SJSA1 (cell line): ENCODE data around the gene NRXN3. TPM values are rescaled to one million over a fixed set of nuclear protein-coding genes. Genes with fewer than 3 reads are reported as not detected.
A peak's percentile ranks its signal among the peaks of the same experiment; 100 is the strongest.

Experiments
- DNase-seq, 2 experiments: peaks; one replicate each; pipeline ENCODE4 v3.0.0-alpha.2; 2015 to 2020; ENCODE audit warnings: low spot score in 2 of 2, low read depth in 1 of 2
- H3K27ac ChIP-seq: fragments of 250-450 bp; sonication (Bioruptor Pico); 2 replicates; pipeline ENCODE4 v1.5.1; 2020; ENCODE audit warnings: mild to moderate bottlenecking, moderate library complexity
- H3K27me3 ChIP-seq: fragments of 250-450 bp; sonication (Bioruptor Pico); replicated peaks from 2 replicates; pipeline ENCODE4 v1.5.1; 2020; ENCODE audit warnings: mild to moderate bottlenecking, moderate library complexity
- H3K36me3 ChIP-seq: fragments of 250-450 bp; sonication (Bioruptor Pico); 2 replicates; pipeline ENCODE4 v1.5.1; 2020; ENCODE audit warnings: mild to moderate bottlenecking
- H3K4me1 ChIP-seq: fragments of 250-450 bp; sonication (Bioruptor Pico); replicated peaks from 2 replicates; pipeline ENCODE4 v1.6.1; 2021; ENCODE audit warnings: mild to moderate bottlenecking
- H3K4me3 ChIP-seq: fragments of 250-450 bp; sonication (Bioruptor Pico); 2 replicates; pipeline ENCODE4 v1.5.1; 2020; ENCODE audit warnings: mild to moderate bottlenecking
- H3K9me3 ChIP-seq: fragments of 250-450 bp; sonication (Bioruptor Pico); replicated peaks from 2 replicates; pipeline ENCODE4 v1.5.1; 2020; ENCODE audit warnings: mild to moderate bottlenecking
- total RNA-seq: library from RNA; depleted of rRNA; stranded (reverse); fragments of >200 nt; shearing (Covaris generic); gene quantifications from 2 replicates; pipeline ENCODE4 v1.2.3, GENCODE V29; 2014

NRXN3 gene
- total RNA-seq, 1 experiment from 2014 or later: 1.0 TPM

DNA sequence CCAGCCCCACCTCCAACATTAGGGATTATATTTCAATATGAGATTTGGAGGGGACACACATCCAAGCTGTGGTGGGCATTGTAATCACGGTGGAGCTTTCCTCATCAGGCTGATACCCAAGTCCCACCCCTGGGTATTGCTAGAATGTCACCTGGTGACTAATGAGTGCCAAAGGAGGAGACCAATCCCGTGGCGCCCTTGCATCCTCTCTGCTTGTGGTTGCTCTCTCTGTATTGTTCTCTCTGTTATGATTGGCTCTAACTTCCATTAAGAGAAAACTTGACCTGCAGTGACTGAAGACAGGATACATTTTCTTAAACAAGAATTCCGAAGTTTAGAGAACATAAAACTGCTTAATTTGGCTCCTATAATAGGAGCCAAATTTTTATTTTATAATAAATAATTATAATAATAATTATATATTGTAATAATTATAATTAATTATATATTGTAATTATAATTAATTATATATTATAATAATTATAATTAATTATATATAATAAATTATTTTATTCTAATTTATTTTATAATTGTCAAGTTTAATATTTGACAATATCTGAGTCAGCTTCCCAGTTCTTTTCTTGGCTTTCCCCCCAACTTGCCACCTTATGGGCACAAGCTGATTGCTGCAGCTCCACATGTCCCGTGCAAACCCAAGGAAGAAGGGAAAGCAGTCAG, 1621.0 kb downstream of the NRXN3 start:
- Histone ChIP-seq H3K4me1 (no peaks in the 10 kb centered on the region), H3K27me3 (no peaks in the 10 kb centered on the region), H3K4me3 (no peak overlapping the region), H3K9me3 (no peaks in the 10 kb centered on the region), H3K27ac (no peak overlapping the region), H3K36me3 (no peaks in the 10 kb centered on the region)
- no peak for DNase-seq

DNA sequence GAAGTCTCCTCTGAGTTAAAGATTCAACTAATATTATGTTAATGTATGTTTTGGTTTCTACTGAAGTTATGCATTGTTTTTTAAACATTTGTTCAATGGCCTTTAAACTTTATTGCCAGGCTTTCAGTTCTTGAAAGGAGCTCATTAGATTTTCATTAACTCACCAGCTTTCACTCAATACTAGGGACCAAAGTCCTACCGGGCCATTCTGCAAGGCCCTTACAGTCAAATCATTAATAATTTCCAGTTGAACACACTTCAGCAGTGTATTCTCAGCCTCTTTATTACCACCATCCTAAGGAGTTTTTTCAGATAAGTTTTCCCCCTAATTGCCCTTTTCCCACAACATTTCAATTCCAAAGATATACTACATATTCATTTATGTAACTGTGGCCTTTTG, 1631.9 kb downstream of the NRXN3 start:
- DNase-seq: no peak

DNA sequence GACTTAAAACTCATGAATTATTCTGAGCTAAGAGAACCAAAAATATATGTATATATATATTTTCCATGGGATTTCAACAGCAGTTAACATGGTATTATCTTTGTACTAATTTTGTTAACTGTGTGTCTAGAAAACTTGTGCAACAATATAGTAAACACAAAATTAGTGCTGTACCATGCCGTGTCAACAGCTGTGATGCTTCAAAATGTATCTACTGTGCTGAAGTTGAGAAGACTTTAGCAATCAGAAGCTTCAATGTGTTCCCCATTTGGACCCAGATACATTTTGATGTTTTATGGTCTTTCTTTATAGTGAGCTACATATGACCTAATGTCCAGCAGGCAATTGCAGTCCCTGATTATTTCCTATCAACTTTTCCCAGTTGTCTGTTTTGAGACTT, 1635.5 kb downstream of the NRXN3 start:
- Histone ChIP-seq H3K27ac (no peak overlapping the region), H3K9me3 (no peaks in the 10 kb centered on the region), H3K4me3 (no peak overlapping the region), H3K4me1 (no peaks in the 10 kb centered on the region), H3K27me3 (no peaks in the 10 kb centered on the region), H3K36me3 (no peaks in the 10 kb centered on the region)
- DNase-seq: no peak

More for the DNA sequence above, 1631.9 kb downstream of the NRXN3 start:
- no peaks in the 10 kb centered on the region for H3K27me3 ChIP-seq
- H3K27ac ChIP-seq: no peak overlapping the region
- no peak overlapping the region for H3K4me3 ChIP-seq
- H3K36me3 ChIP-seq: no peaks in the 10 kb centered on the region
- H3K4me1 ChIP-seq: no peaks in the 10 kb centered on the region
- no peaks in the 10 kb centered on the region for H3K9me3 ChIP-seq

DNA sequence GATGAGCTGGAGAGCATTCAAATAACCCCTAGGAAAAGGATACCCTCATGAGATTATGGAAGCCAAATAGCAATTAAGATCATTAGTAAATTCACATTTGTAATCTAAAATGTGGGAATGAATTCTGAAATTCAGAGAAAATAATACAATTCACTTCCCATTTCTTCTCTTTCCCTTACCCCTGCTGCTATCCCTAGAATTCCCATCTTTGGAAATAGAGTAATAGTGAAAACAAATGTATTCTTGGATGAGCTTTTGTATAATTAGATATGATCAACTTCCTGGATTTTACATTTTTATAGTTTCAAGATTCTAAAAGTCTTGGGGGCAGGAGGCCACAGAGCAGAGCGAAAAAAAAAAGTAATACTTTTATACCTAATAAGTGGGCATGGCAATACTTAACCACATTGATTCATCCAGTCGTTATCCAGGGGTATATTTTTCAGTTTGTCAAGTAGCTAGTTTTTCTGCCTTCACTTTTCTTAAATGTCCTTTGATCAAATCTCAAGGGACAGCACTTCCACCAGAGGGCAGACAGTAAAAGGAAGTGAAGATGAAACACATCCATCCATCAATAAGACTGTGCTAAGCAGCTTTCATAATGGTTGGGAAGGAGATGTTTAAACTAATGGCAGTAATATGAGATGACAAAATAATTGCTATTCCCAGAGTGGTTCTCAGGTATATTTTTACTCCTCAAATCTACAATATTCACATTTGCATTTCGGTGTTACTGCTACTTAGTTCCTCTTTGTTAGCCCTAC, 1639.9 kb downstream of the NRXN3 start:
- Histone ChIP-seq H3K36me3 (no peaks in the 10 kb centered on the region), H3K4me1 (no peaks in the 10 kb centered on the region), H3K4me3 (no peak overlapping the region), H3K27me3 (no peaks in the 10 kb centered on the region), H3K9me3 (no peaks in the 10 kb centered on the region), H3K27ac (no peak overlapping the region)
- peak in 1 of 2 experiments; percentile 18 for DNase-seq

DNA sequence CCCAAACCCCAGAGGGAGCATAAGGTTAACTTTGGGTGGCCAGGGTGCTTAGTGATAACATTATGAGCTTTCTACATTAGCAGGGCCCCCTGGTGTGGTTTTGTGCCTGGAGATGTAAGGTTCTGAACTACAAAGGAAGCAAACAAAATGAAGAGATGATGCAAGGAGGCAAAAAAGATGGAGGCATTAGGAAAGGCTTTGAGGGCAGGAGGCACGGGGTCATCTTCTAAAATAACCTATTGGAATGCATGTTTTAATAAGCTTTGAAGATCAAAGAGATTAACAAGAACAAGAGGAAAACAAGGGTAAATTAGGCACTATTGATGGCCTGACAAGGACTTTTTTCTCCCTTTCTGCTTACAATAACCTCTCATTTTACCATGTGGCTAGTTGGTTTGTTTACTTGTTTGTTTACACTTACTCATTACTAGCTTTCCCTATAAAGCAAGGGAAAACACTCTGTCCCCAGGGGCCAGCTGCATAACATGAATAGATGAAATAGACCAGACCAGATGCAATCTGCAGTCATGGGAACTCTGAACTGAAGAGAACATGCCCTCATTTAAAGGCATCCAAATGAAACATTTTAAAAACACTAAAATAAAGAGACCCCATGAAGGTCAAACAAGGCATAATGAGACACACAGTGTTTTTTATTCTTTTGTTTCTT, 1650.8 kb downstream of the NRXN3 start:
- DNase-seq: no peak
- H3K9me3 ChIP-seq: no peaks in the 10 kb centered on the region
- no peaks in the 10 kb centered on the region for H3K4me1 ChIP-seq
- no peaks in the 10 kb centered on the region for H3K27me3 ChIP-seq
- H3K27ac ChIP-seq: no peak overlapping the region
- no peak overlapping the region for H3K4me3 ChIP-seq
- H3K36me3 ChIP-seq: no peaks in the 10 kb centered on the region

DNA sequence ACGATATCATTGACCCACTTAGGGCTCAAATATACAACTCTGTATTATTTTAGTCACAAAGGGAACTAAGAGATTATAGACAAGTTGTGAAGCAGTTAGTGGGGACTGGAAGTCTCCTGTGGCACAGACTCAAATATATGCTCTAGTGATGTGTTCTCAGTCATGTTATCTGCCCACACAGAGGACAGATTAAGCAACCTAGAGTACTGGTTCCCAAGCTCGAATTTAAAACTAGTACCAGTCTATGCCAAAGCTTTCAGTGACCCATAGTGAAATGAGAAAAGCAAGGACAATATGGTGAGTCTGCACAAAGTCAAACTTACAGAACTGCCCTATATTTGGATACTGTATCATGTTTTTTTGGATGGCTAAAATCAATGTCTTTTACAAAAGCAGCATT, 1651.9 kb downstream of the NRXN3 start:
- no peak overlapping the region for H3K4me3 ChIP-seq
- no peak for DNase-seq
- H3K27ac ChIP-seq: no peak overlapping the region
- no peaks in the 10 kb centered on the region for H3K36me3 ChIP-seq
- H3K27me3 ChIP-seq: no peaks in the 10 kb centered on the region
- H3K9me3 ChIP-seq: no peaks in the 10 kb centered on the region
- no peaks in the 10 kb centered on the region for H3K4me1 ChIP-seq

DNA sequence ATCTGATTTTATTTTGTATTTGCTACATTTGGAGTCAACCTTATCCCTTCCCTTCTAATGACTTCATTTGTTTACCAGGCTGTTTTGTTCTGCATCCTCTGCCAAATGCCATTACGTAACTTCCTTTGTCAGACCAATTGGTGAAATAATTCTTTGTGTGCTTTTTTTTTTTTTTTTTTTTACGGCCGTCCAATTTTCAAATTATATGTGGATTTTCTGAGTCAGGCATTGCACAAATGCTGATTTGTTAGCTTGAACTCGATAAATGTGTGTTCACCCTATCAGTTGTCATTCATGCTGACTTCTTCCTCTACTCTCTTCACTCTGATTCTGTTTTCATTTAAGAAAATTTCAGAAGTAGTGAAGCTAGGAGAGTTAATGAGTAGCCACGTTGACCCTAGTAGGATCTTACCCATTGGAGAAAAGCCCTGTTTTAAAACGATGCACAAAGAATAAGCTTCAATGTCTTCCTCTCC, 1654.9 kb downstream of the NRXN3 start:
- H3K36me3 ChIP-seq: no peaks in the 10 kb centered on the region

DNA sequence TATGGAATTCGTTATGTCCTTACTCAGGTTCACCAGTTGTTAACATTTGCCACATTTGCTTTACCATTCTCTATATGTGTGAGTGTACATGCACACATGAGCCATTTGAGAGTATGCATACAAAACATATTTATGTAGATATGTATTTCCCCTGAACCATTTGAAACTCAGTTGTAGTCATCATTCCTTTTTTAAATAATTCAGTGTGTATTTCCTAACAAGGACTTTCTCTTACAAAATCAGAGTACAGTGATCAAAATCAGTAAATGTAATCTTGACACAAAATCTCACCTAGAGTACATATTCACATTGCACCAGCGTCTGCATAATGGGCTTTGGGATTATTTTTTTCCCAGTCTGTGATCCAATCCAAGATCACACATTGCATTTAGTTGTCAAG, 1656.2 kb downstream of the NRXN3 start:
- no peak for DNase-seq
- Histone ChIP-seq H3K27me3 (no peaks in the 10 kb centered on the region), H3K4me3 (no peak overlapping the region), H3K9me3 (no peaks in the 10 kb centered on the region), H3K36me3 (no peaks in the 10 kb centered on the region), H3K4me1 (no peaks in the 10 kb centered on the region), H3K27ac (no peak overlapping the region)

More for the DNA sequence above, 1654.9 kb downstream of the NRXN3 start:
- Histone ChIP-seq H3K27me3 (no peaks in the 10 kb centered on the region), H3K4me3 (no peak overlapping the region), H3K4me1 (no peaks in the 10 kb centered on the region), H3K27ac (no peak overlapping the region), H3K9me3 (no peaks in the 10 kb centered on the region)
- DNase-seq: no peak

DNA sequence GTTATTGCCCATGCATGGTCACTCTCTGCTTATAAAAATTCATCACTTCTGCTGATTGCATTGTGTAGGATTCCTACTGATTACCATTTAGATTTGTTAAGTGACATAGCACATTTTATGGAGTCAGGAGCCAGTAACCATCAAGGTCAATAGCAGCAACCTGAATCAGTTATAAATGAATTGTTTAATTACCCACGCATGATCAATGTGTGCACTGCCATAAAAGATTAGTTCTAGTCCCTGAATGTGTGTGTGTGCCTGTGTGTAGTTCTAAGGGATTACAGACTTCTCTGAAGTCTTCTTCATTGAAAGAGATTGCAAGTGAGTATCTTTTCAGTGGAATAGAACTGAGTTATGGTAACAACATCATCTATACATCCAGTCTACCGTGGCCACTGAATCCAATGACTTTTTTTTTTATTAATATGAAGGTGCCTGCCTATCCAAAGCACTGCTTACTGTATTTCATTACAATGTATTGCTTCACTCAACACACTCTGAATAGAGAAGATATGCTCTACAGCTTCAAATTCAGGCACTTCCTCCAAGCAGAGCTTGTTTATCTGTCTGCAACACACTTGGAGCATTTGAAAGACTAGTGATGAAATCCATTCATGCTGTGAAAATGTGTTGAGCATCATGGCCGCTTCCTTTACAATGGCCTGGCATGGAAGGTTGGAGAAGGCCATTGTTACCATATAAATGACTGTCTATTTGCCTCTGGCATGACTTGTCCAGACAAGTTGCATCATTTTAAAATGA, 1659.4 kb downstream of the NRXN3 start:
- Histone ChIP-seq H3K27ac (no peak overlapping the region), H3K36me3 (no peaks in the 10 kb centered on the region), H3K4me1 (no peaks in the 10 kb centered on the region), H3K9me3 (no peaks in the 10 kb centered on the region), H3K4me3 (no peak overlapping the region), H3K27me3 (no peaks in the 10 kb centered on the region)
- DNase-seq: no peak

DNA sequence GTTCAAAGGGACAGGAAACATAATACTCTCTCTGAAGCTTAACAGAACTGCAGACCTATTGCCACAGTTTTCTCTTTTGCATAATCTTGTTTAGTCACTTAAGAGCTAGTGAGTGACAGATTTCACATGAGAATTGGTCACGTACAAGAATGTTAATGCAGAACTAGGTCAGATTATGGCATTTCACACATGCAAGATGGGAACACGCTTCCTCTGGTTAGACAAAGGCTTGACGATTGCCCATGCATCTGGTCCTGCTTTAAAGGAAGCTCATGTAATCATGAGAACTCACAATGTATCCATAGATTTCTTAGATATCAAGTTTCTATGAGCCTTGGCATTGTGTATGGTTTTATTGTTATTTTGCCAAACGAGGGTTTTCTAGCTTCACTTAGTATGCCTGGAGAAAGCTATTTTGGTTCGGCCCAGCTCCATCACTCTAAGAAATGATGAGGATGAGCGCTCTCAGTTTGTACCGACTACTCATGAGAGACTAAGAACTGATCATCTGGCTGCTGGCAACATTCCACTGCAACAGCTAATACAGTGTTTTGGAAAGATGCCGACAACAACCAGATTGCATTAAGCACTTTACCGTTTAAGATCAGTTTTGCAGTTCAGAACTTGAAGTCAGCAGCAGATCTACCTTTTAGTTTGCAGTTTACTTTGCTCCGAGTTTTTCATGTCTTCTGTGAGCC, 1661.2 kb downstream of the NRXN3 start:
- Histone ChIP-seq H3K27ac (no peak overlapping the region), H3K4me3 (no peak overlapping the region), H3K36me3 (no peaks in the 10 kb centered on the region), H3K4me1 (no peaks in the 10 kb centered on the region), H3K9me3 (no peaks in the 10 kb centered on the region), H3K27me3 (no peaks in the 10 kb centered on the region)
- DNase-seq: no peak

DNA sequence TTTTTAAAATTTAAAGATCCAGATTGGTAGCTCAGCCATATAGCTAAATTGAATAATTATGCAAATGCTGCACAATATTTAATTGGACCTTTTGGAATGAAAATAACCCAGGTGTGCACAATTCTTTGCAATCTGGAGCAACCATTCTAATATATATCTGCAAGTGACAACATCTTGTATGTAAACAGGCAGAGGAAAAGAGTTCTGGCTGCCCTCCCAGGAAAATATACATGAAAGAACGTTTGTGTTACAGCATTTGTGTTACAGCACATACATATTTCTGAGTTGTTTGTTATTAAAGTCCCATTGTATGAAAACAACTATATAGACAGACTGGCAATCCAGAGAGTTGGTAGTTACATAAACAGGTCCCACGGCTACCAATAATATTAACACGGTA, 1663.6 kb downstream of the NRXN3 start:
- no peaks in the 10 kb centered on the region for H3K9me3 ChIP-seq
- no peak for DNase-seq
- no peaks in the 10 kb centered on the region for H3K36me3 ChIP-seq
- H3K4me3 ChIP-seq: no peak overlapping the region
- H3K4me1 ChIP-seq: no peaks in the 10 kb centered on the region
- no peak overlapping the region for H3K27ac ChIP-seq
- no peaks in the 10 kb centered on the region for H3K27me3 ChIP-seq

DNA sequence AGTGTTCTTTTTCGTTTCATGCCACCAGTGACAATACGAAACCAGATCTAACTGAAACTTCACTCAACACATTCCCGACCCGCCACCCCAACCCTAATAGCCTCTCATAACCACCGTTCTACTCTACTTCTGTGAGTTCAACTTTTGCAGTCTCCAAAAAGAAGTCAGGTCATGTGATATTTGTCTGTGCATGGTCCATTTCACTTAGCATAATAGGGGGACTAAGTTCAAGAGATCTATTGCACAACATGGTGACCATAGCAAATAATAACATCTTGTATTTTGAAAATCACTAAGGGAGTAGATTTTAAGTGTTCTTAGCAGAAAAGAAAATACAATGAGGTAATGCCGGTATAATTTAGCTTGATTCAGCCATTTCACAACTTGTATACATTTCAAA, 1664.7 kb downstream of the NRXN3 start:
- H3K36me3 ChIP-seq: no peaks in the 10 kb centered on the region
- no peaks in the 10 kb centered on the region for H3K9me3 ChIP-seq
- no peaks in the 10 kb centered on the region for H3K27me3 ChIP-seq
- no peak overlapping the region for H3K4me3 ChIP-seq
- H3K4me1 ChIP-seq: no peaks in the 10 kb centered on the region
- DNase-seq: no peak
- no peak overlapping the region for H3K27ac ChIP-seq

DNA sequence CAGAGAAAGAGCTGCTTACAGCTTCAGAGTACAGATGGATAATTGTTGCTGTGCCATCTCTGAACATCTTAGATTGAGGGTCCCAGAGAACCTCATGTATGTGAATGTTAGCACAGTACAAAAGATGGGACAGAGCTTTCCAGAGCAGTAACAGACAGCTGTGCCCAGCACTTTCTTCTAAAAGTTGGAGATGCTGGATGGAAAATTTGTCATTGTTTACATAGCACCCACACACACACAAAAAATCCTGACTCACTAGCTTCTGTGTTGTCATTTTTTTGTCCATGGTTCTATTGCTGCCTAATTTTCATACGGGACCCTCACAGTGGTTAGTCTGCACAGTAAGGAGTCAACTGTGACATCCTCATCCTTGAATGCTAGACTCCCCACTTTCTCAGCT, 1666.4 kb downstream of the NRXN3 start:
- Histone ChIP-seq H3K27me3 (no peaks in the 10 kb centered on the region), H3K27ac (no peak overlapping the region), H3K4me3 (no peak overlapping the region), H3K4me1 (no peaks in the 10 kb centered on the region), H3K36me3 (no peaks in the 10 kb centered on the region), H3K9me3 (no peaks in the 10 kb centered on the region)
- no peak for DNase-seq
